Keratinocyte (primary cell): ENCODE measurements around the gene IQCK.

Experiments
- EZH2 ChIP-seq: IDR thresholded peaks from one replicate; pipeline ENCODE4 v1.6.1; 2012; ENCODE audit warnings: inconsistent platforms, mild to moderate bottlenecking, low read length, moderate library complexity
- TF ChIP-seq, protein P1 (sequence below), 3 experiments: IDR thresholded peaks in 1 of 3; conservative IDR thresholded peaks in 1 of 3; optimal IDR thresholded peaks in 1 of 3; 2 replicates in 2 of 3; 3 replicates in 1 of 3; pipeline versions ENCODE3 to v1.5.1; 2011; ENCODE audit warnings: low read length in 3 of 3, mild to moderate bottlenecking in 3 of 3, moderate library complexity in 2 of 3, control low read depth in 1 of 3, inconsistent platforms in 1 of 3; ENCODE audit not compliant: insufficient read depth in 2 of 3; ENCODE audit errors: extremely low read depth in 1 of 3

DNA sequence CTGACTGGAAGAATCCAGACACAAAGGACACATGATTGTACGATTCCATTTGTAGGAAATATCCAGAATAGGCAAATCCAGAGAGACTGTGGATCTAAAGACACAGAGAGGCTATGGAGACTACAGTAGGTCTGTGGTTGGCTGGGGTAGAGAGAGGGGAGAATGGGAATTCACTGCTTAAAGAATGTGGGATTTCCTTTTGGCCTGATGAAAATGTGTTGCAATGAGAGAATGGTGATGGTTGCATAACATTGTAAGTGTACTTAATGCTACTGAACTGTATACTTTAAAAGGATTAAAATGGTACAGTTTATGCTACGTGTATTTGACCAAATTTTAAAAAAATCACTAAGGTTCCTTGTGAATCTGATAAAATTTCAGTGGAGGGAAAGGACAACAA, 104.5 kb downstream of the IQCK start:
- TF ChIP-seq, protein P1, sequence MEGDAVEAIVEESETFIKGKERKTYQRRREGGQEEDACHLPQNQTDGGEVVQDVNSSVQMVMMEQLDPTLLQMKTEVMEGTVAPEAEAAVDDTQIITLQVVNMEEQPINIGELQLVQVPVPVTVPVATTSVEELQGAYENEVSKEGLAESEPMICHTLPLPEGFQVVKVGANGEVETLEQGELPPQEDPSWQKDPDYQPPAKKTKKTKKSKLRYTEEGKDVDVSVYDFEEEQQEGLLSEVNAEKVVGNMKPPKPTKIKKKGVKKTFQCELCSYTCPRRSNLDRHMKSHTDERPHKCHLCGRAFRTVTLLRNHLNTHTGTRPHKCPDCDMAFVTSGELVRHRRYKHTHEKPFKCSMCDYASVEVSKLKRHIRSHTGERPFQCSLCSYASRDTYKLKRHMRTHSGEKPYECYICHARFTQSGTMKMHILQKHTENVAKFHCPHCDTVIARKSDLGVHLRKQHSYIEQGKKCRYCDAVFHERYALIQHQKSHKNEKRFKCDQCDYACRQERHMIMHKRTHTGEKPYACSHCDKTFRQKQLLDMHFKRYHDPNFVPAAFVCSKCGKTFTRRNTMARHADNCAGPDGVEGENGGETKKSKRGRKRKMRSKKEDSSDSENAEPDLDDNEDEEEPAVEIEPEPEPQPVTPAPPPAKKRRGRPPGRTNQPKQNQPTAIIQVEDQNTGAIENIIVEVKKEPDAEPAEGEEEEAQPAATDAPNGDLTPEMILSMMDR (optimal IDR thresholded peaks at IDR 0.05 in 1 of 3, IDR thresholded peaks at IDR 0.05 in 1 of 3, conservative IDR thresholded peaks at IDR 0.05 in 1 of 3; ENCODE audit: extremely low read depth in 1 of 3, insufficient read depth in 2 of 3, low read length in 3 of 3) = no peak
- no peak for TF ChIP-seq EZH2
